Esophagus squamous epithelium (tissue), 5 donors: ENCODE measurements around the gene FNDC3B. TPM values are rescaled to one million over a fixed set of nuclear protein-coding genes. Genes with fewer than 3 reads are reported as not detected.

Source experiments
- DNase-seq: peaks from one replicate; lab custom pipeline; 2025; lab: John Stamatoyannopoulos, UW
- H3K27ac ChIP-seq, 4 donors: fragments of 200-600 bp; sonication (generic); one replicate each; pipeline ENCODE4 v1.5.1; 2016 to 2019; ENCODE audit warnings: mild to moderate bottlenecking in 1 of 4
- H3K27me3 ChIP-seq, 4 donors: fragments of 200-600 bp; sonication (generic); 1 replicate in 3 of 4; 2 replicates in 1 of 4; pipeline versions ENCODE4 v1.5.1 to v1.6.0; 2017 to 2021; ENCODE audit warnings: antibody characterized with exemption in 1 of 4
- H3K36me3 ChIP-seq, 3 donors: fragments of 200-600 bp; sonication (generic); one replicate each; pipeline ENCODE4 v1.5.1; 2016 to 2019
- H3K4me1 ChIP-seq, 3 donors: fragments of 200-600 bp; sonication (generic); one replicate each; pipeline ENCODE4 v1.5.1; 2017 to 2019
- H3K4me3 ChIP-seq, 4 donors: fragments of 200-600 bp; sonication (generic); 1 replicate in 3 of 4; 2 replicates in 1 of 4; pipeline ENCODE4 v1.5.1; 2016 to 2019; ENCODE audit warnings: mild to moderate bottlenecking in 2 of 4, moderate library complexity in 1 of 4
- H3K9me3 ChIP-seq, 3 donors: fragments of 200-600 bp; sonication (generic); one replicate each; pipeline ENCODE4 v1.5.1; 2016 to 2019
- CTCF ChIP-seq, 6 experiments: fragments of 450-650 bp in 4 of 6; fragments of 200-600 bp in 2 of 6; sonication (generic) in 2 of 6; IDR thresholded peaks; one replicate each; pipeline ENCODE4 v1.5.1; 2016 to 2019; ENCODE audit warnings: antibody characterized with exemption in 6 of 6, mild to moderate bottlenecking in 4 of 6, moderate library complexity in 4 of 6
- POLR2A ChIP-seq, 4 donors: fragments of 450-650 bp; IDR thresholded peaks; one replicate each; pipeline ENCODE4 v1.6.1; 2017; ENCODE audit warnings: antibody characterized with exemption in 4 of 4, mild to moderate bottlenecking in 4 of 4, moderate library complexity in 3 of 4
- WGBS, 2 donors: methylation state at CpG; one replicate each; pipeline ENCODE4 v1.1.5; 2018; 5-methylcytosine and 5-hydroxymethylcytosine counted together
- intact Hi-C: fragments of 100-400 bp; cut with DNase I; formaldehyde crosslinking; loops from one replicate; pipeline ENCODE4 v1.15.0; 2022
- total RNA-seq, 4 donors: library from RNA; depleted of rRNA; stranded (reverse); fragments of >200 nt; gene quantifications; one replicate each; pipeline ENCODE4 v1.1.0, GENCODE V29; 2016
- donor health status: DM: yes; HTN: yes; CAD: no.

FNDC3B gene
- total RNA-seq, 4 donors from 2014 or later, result 7.7 to 44.3 (median 20.4) TPM

GRCh38 chr3:172174513-172175253 lies 135.3 kb downstream of the FNDC3B start:
- H3K4me3 ChIP-seq, result no peak overlapping the region
- peaks cover 2 to 46% (median 26%) of the 10 kb centered on the region in 3 donors for H3K4me1 ChIP-seq
- no peaks in the 10 kb centered on the region for H3K27me3 ChIP-seq
- TF ChIP-seq POLR2A (IDR thresholded peaks at IDR 0.05), result no peak
- TF ChIP-seq CTCF (IDR thresholded peaks at IDR 0.05), result no peak
- H3K36me3 ChIP-seq, result no peaks in the 10 kb centered on the region
- no peaks in the 10 kb centered on the region for H3K9me3 ChIP-seq
- 61% methylated on average over 6 of the region's 7 CpGs for WGBS, 2 donors
- DNase-seq, result no peak
- intact Hi-C loops, result no loop called here
- H3K27ac ChIP-seq, result peak overlapping the region in 3 of 4 donors; percentile 16 to 46 (median 23)

- Histone ChIP-seq H3K4me3 (no peak overlapping the region), H3K27ac (peak overlapping the region in 3 of 4 donors; percentile 16 to 46 (median 23)), H3K4me1 (peaks cover 0 to 49% (median 29%) of the 10 kb centered on the region in 3 donors), H3K9me3 (no peaks in the 10 kb centered on the region), H3K36me3 (no peaks in the 10 kb centered on the region), H3K27me3 (no peaks in the 10 kb centered on the region)
- TF ChIP-seq POLR2A (IDR thresholded peaks at IDR 0.05) (no peak), CTCF (IDR thresholded peaks at IDR 0.05) (no peak)
- intact Hi-C loops, result no loop called here
- DNase-seq, result no peak
- WGBS, 2 donors, result 68 to 88% methylated on average over 3 of the region's 3 CpGs
Measured at GRCh38 chr3:172175254-172175599, 135.8 kb downstream of the FNDC3B start.

- H3K27me3 ChIP-seq, result no peaks in the 10 kb centered on the region
- WGBS, 2 donors, result 60 to 67% methylated on average over 3 of the region's 3 CpGs
- no peak for DNase-seq
- peak overlapping the region in 2 of 4 donors; percentile 10 to 36 for H3K27ac ChIP-seq
- H3K4me1 ChIP-seq, result peaks cover 0 to 53% (median 33%) of the 10 kb centered on the region in 3 donors
- no peaks in the 10 kb centered on the region for H3K9me3 ChIP-seq
- no peaks in the 10 kb centered on the region for H3K36me3 ChIP-seq
- intact Hi-C loops, result no loop called here
- no peak for TF ChIP-seq POLR2A (IDR thresholded peaks at IDR 0.05)
- no peak for TF ChIP-seq CTCF (IDR thresholded peaks at IDR 0.05)
- no peak overlapping the region for H3K4me3 ChIP-seq
Measured at GRCh38 chr3:172176061-172176770, 136.8 kb downstream of the FNDC3B start.

- TF ChIP-seq CTCF (IDR thresholded peaks at IDR 0.05), result no peak
- no peak for TF ChIP-seq POLR2A (IDR thresholded peaks at IDR 0.05)
- no peaks in the 10 kb centered on the region for H3K36me3 ChIP-seq
- H3K4me1 ChIP-seq, result peaks cover 0 to 60% (median 38%) of the 10 kb centered on the region in 3 donors
- intact Hi-C loops, result no loop called here
- H3K9me3 ChIP-seq, result no peaks in the 10 kb centered on the region
- H3K27me3 ChIP-seq, result no peaks in the 10 kb centered on the region
- H3K4me3 ChIP-seq, result no peak overlapping the region
- 52 to 69% methylated on average over 3 of the region's 3 CpGs for WGBS, 2 donors
- DNase-seq, result no peak
- H3K27ac ChIP-seq, result peak overlapping the region in 1 of 4 donors; percentile 36
Measured at GRCh38 chr3:172177046-172177445, 137.7 kb downstream of the FNDC3B start.

GRCh38 chr3:172177803-172178316 lies 138.5 kb downstream of the FNDC3B start:
- H3K9me3 ChIP-seq, result no peaks in the 10 kb centered on the region
- peaks cover 0 to 66% (median 43%) of the 10 kb centered on the region in 3 donors for H3K4me1 ChIP-seq
- intact Hi-C loops, result no loop called here
- TF ChIP-seq CTCF (IDR thresholded peaks at IDR 0.05) (no peak), POLR2A (IDR thresholded peaks at IDR 0.05) (no peak)
- H3K4me3 ChIP-seq, result no peak overlapping the region
- no peak for DNase-seq
- H3K27me3 ChIP-seq, result no peaks in the 10 kb centered on the region
- 86 to 100% methylated on average over 2 of the region's 2 CpGs for WGBS, 2 donors
- H3K36me3 ChIP-seq, result no peaks in the 10 kb centered on the region
- H3K27ac ChIP-seq, result no peak overlapping the region
